B cell (primary cell): ENCODE measurements around the gene CDH13. TPM values are rescaled to one million over a fixed set of nuclear protein-coding genes. Genes with fewer than 3 reads are reported as not detected.

ENCODE experiments used
- ATAC-seq: fragments of 200-7000 bp; cut with Tn5 transposase; one replicate; pipeline ENCODE4 v1.10.0; 2021; ENCODE audit warnings: low read depth, mild to moderate bottlenecking, moderate number of reproducible peaks, moderate library complexity
- CTCF ChIA-PET: fragments of 350-600 bp; sonication (Branson Sonifier 250); formaldehyde crosslinking; loops from one replicate; lab custom pipeline; 2021; ENCODE audit warnings: antibody characterized with exemption, inconsistent platforms; lab: Charles Lee
- POLR2A ChIA-PET: fragments of 350-600 bp; sonication (Branson Sonifier 250); formaldehyde crosslinking; loops from one replicate; lab custom pipeline; 2021; ENCODE audit warnings: antibody characterized with exemption; lab: Charles Lee
- DNase-seq: peaks from one replicate; pipeline ENCODE4 v3.0.0; 2013
- H2AFZ ChIP-seq: 2 replicates; pipeline ENCODE4 v1.6.1; 2012; ENCODE audit warnings: mild to moderate bottlenecking, low read depth, low read length; ENCODE audit not compliant: insufficient read depth, poor library complexity, severe bottlenecking
- H3K27ac ChIP-seq, 2 donors: 1 replicate in 1 of 2; 2 replicates in 1 of 2; pipeline ENCODE4 v1.5.1; 2012 to 2013; ENCODE audit warnings: low read length in 2 of 2, mild to moderate bottlenecking in 2 of 2, moderate library complexity in 1 of 2
- H3K27me3 ChIP-seq, 4 experiments: fragments of 200-600 bp in 1 of 4; sonication (generic) in 1 of 4; replicated peaks in 1 of 4; 1 replicate in 2 of 4; 2 replicates in 2 of 4; pipeline versions ENCODE4 v1.6.1 to v1.7.0; 2013 to 2016; ENCODE audit warnings: low read length in 3 of 4, mild to moderate bottlenecking in 2 of 4, mixed read lengths in 1 of 4, moderate library complexity in 1 of 4; ENCODE audit not compliant: insufficient read depth in 4 of 4, control insufficient read depth in 3 of 4; ENCODE audit errors: control extremely low read depth in 1 of 4
- H3K36me3 ChIP-seq, 2 experiments: replicated peaks in 1 of 2; 1 replicate in 1 of 2; 2 replicates in 1 of 2; pipeline versions ENCODE4 v1.6.1 to v1.7.1; 2013; ENCODE audit warnings: low read length in 1 of 2; ENCODE audit not compliant: insufficient read depth in 2 of 2, control insufficient read depth in 1 of 2; ENCODE audit errors: control extremely low read depth in 1 of 2, extremely low read depth in 1 of 2
- H3K4me1 ChIP-seq, 2 donors: fragments of 200-600 bp in 1 of 2; sonication (generic) in 1 of 2; 1 replicate in 1 of 2; 2 replicates in 1 of 2; pipeline versions ENCODE4 v1.5.1 to v1.6.1; 2013 to 2017; ENCODE audit warnings: low read length in 2 of 2; ENCODE audit not compliant: control insufficient read depth in 2 of 2, insufficient read depth in 2 of 2
- H3K4me2 ChIP-seq: replicated peaks from 2 replicates; pipeline ENCODE3; 2012; ENCODE audit warnings: mild to moderate bottlenecking, low read depth, low read length; ENCODE audit not compliant: poor library complexity, severe bottlenecking
- H3K4me3 ChIP-seq, 5 experiments: fragments of 200-600 bp in 1 of 5; sonication (generic) in 1 of 5; 1 replicate in 3 of 5; 2 replicates in 2 of 5; pipeline versions ENCODE4 v1.5.1 to v1.7.0; 2011 to 2016; ENCODE audit warnings: low read length in 4 of 5, mild to moderate bottlenecking in 4 of 5, low read depth in 2 of 5, control low read depth in 1 of 5, moderate library complexity in 1 of 5; ENCODE audit not compliant: insufficient read depth in 1 of 5; ENCODE audit errors: control extremely low read depth in 1 of 5, extremely low read depth in 1 of 5
- H3K79me2 ChIP-seq: fragments of 200-600 bp; sonication (generic); one replicate; pipeline ENCODE4 v1.6.0; 2016; ENCODE audit warnings: low read length; ENCODE audit not compliant: control insufficient read depth, insufficient read depth
- H3K9ac ChIP-seq: fragments of 200-600 bp; sonication (generic); 2 replicates; pipeline ENCODE4 v1.6.1; 2017; ENCODE audit warnings: mild to moderate bottlenecking, low read length, moderate library complexity
- H3K9me3 ChIP-seq, 3 donors: one replicate each; pipeline versions ENCODE4 v1.6.1 to v1.7.1; 2013; ENCODE audit warnings: low read length in 2 of 3; ENCODE audit not compliant: control insufficient read depth in 2 of 3, insufficient read depth in 1 of 3; ENCODE audit errors: control extremely low read depth in 1 of 3
- H4K20me1 ChIP-seq: 2 replicates; pipeline ENCODE4 v1.6.0; 2012; ENCODE audit warnings: mild to moderate bottlenecking, low read length; ENCODE audit not compliant: insufficient read depth, control insufficient read depth, poor library complexity, severe bottlenecking
- H3K27ac Mint-ChIP-seq: one replicate; pipeline ENCODE4 v1.8.0; 2021; ENCODE audit warnings: mixed read lengths
- H3K27me3 Mint-ChIP-seq: one replicate; pipeline ENCODE4 v1.8.0; 2021; ENCODE audit warnings: mixed read lengths
- H3K4me1 Mint-ChIP-seq: one replicate; pipeline ENCODE4 v1.8.0; 2021; ENCODE audit warnings: mixed read lengths
- H3K4me3 Mint-ChIP-seq: one replicate; pipeline ENCODE4 v1.8.0; 2021; ENCODE audit warnings: mixed read lengths
- H3K9me3 Mint-ChIP-seq: one replicate; pipeline ENCODE4 v1.8.0; 2022; ENCODE audit warnings: mixed read lengths; ENCODE audit not compliant: insufficient read depth
- EZH2 ChIP-seq: IDR thresholded peaks from 2 replicates; pipeline ENCODE4 v1.6.1; 2012; ENCODE audit warnings: borderline replicate concordance, low read depth, mild to moderate bottlenecking, moderate library complexity, low read length; ENCODE audit not compliant: insufficient read depth, poor library complexity, severe bottlenecking
- WGBS: methylation state at CpG from one replicate; pipeline ENCODE4 v1.1.5; 2013; ENCODE audit warnings: missing lambda C conversion rate; ENCODE audit not compliant: insufficient coverage; 5-methylcytosine and 5-hydroxymethylcytosine counted together
- intact Hi-C: fragments of 100-400 bp; cut with micrococcal nuclease; formaldehyde crosslinking; loops from one replicate; pipeline ENCODE4 v1.10.0; 2022
- polyA plus RNA-seq: library from polyadenylated mRNA; depleted of rRNA; stranded (reverse); fragments of >200 nt; gene quantifications from 2 replicates; pipeline ENCODE4 v1.2.3, GENCODE V29; 2012
- total RNA-seq, 2 donors: library from RNA; stranded (reverse); fragments of 120-200 nt in 1 of 2; gene quantifications; 1 replicate in 1 of 2; 2 replicates in 1 of 2; pipeline versions ENCODE4 v1.2.3 to v1.2.4, GENCODE V29; 2013 to 2022
- TF ChIP-seq, protein P1 (sequence below): fragments of 200-600 bp; IDR thresholded peaks from one replicate; pipeline ENCODE4 v1.8.0; 2022; ENCODE audit warnings: antibody characterized with exemption, mild to moderate bottlenecking

CDH13 gene
- total and polyA plus RNA-seq, 2 donors (not counting 1 experiment from before 2014, with no cell fraction given): not detected

DNA sequence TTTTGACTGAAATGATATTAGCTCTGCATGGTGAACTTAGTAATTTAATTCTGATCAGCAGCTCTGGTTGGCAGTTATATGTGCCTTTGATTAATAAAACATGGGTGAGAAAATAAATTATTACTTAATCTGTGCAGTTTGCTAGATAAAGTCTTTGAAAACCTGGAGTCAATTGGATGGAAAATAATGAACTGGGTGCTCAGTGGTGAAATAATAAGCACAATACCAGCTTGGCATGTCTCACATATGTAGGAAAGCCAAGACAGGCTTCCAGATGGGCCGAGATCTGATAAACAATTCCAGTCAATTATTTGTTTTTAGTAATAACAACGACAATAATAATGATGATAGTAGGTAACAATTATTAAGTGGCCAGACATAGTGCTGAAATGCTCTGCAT, 326.7 kb downstream of the CDH13 start:
- H3K36me3 ChIP-seq: no peaks in the 10 kb centered on the region
- Mint-ChIP-seq H3K4me3 (no peak overlapping the region), H3K4me1 (no peaks in the 10 kb centered on the region), H3K27me3 (no peaks in the 10 kb centered on the region), H3K9me3 (peaks cover 2% of the 10 kb centered on the region), H3K27ac (no peak overlapping the region)
- no peak overlapping the region for H3K4me3 ChIP-seq
- H3K27ac ChIP-seq: no peak overlapping the region
- no peak overlapping the region for H3K9ac ChIP-seq
- H4K20me1 ChIP-seq: no peaks in the 10 kb centered on the region
- no peak overlapping the region for H2AFZ ChIP-seq
- no CpG with 5 or more reads among the region's 2 CpGs for WGBS
- intact Hi-C loops: no loop called here
- CTCF ChIA-PET: no interaction called here
- POLR2A ChIA-PET: no interaction called here
- DNase-seq (no peak), ATAC-seq (no peak)
- no peaks in the 10 kb centered on the region for H3K79me2 ChIP-seq
- TF ChIP-seq EZH2: no peak
- TF ChIP-seq, protein P1, sequence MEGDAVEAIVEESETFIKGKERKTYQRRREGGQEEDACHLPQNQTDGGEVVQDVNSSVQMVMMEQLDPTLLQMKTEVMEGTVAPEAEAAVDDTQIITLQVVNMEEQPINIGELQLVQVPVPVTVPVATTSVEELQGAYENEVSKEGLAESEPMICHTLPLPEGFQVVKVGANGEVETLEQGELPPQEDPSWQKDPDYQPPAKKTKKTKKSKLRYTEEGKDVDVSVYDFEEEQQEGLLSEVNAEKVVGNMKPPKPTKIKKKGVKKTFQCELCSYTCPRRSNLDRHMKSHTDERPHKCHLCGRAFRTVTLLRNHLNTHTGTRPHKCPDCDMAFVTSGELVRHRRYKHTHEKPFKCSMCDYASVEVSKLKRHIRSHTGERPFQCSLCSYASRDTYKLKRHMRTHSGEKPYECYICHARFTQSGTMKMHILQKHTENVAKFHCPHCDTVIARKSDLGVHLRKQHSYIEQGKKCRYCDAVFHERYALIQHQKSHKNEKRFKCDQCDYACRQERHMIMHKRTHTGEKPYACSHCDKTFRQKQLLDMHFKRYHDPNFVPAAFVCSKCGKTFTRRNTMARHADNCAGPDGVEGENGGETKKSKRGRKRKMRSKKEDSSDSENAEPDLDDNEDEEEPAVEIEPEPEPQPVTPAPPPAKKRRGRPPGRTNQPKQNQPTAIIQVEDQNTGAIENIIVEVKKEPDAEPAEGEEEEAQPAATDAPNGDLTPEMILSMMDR: no peak
- no peaks in the 10 kb centered on the region for H3K4me1 ChIP-seq
- no peak overlapping the region for H3K4me2 ChIP-seq
- H3K27me3 ChIP-seq: no peaks in the 10 kb centered on the region
- no peaks in the 10 kb centered on the region for H3K9me3 ChIP-seq

DNA sequence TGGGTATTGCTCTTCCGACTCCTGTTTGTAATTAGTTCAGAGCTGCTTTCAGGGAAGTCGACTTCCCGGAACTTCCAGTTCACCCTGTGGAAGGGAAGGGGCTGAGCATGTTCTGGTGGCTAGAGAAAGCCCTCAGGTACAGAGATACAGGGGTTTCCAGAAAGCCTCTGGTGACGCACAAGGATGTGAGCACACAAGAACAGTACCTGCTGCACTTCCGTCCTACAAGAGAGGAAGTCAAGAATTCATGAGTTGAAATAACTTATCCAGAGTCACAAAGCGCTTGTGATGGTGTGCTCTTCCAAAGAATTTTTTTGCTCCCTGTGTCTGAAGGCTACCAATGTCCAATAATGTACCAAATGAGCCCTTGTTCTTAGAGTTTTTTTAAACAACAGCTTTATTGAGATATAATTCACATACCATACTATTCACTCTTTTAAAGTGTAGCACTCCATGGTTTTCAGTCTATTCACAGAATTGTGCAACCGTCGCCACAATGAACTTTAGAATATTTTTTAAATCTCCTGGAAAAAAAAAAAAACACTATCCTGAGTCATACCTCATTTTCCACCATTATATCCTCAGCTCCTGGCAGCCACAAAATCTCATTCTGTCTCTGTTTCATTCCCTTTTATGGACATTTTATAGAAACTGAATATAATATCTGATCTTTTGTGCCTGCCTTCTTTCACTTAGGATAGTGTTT, 327.6 kb downstream of the CDH13 start:
- no peak overlapping the region for H2AFZ ChIP-seq
- Mint-ChIP-seq H3K9me3 (peaks cover 2% of the 10 kb centered on the region), H3K27ac (no peak overlapping the region), H3K27me3 (no peaks in the 10 kb centered on the region), H3K4me3 (no peak overlapping the region), H3K4me1 (no peaks in the 10 kb centered on the region)
- ATAC-seq (no peak), DNase-seq (no peak)
- H3K4me3 ChIP-seq: no peak overlapping the region
- 84% methylated on average over 7 of the region's 8 CpGs for WGBS
- ChIA-PET POLR2A (no interaction called here), CTCF (interaction anchor here (0.7 kb wide), 1 partner anchor 118 kb away, joined by 3 read pairs; no protein-coding TSS in a partner anchor)
- no peaks in the 10 kb centered on the region for H3K79me2 ChIP-seq
- H3K4me2 ChIP-seq: no peak overlapping the region
- H4K20me1 ChIP-seq: no peaks in the 10 kb centered on the region
- no peaks in the 10 kb centered on the region for H3K9me3 ChIP-seq
- intact Hi-C loops: no loop called here
- H3K27ac ChIP-seq: no peak overlapping the region
- H3K27me3 ChIP-seq: no peaks in the 10 kb centered on the region
- H3K4me1 ChIP-seq: no peaks in the 10 kb centered on the region
- TF ChIP-seq EZH2: no peak
- TF ChIP-seq, protein P1: no peak
- no peaks in the 10 kb centered on the region for H3K36me3 ChIP-seq
- H3K9ac ChIP-seq: no peak overlapping the region
